Measurements from ENCODE around the gene FRMD1.

DNA sequence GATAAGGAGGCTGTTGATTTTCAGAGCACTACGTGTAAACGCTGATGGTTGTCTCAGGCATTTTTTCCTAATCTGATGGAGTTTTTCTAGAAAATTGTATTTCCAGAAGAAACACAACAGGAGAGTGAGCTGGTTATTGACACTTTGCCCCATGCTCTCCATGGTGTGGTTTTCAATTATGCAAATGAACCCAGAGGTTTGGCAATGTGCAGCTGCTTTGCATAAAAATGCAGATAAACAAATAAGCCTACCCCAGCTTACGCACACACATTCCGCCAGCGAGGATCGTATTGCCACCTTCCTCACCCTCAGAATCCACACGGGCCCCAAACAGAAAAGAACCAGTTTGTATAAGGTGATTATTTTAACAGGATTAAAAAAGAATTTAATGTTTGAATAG, 45.1 kb upstream of the FRMD1 start:
- TF ChIP-seq, protein P1, sequence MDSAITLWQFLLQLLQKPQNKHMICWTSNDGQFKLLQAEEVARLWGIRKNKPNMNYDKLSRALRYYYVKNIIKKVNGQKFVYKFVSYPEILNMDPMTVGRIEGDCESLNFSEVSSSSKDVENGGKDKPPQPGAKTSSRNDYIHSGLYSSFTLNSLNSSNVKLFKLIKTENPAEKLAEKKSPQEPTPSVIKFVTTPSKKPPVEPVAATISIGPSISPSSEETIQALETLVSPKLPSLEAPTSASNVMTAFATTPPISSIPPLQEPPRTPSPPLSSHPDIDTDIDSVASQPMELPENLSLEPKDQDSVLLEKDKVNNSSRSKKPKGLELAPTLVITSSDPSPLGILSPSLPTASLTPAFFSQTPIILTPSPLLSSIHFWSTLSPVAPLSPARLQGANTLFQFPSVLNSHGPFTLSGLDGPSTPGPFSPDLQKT (IDR thresholded peaks at IDR 0.05; ENCODE audit: borderline replicate concordance, low read depth, low read length), result no peak
- TF ChIP-seq ZNF121 (tag by site-specific recombination; IDR thresholded peaks at IDR 0.05), result no peak
- no peak for TF ChIP-seq TRIM28 (IDR thresholded peaks at IDR 0.05; ENCODE audit: borderline replicate concordance, low read length)
- no peak for TF ChIP-seq ZNF658 (tag by site-specific recombination; IDR thresholded peaks at IDR 0.05)
- no peak for TF ChIP-seq ZNF791 (tag by site-specific recombination; IDR thresholded peaks at IDR 0.05)
- TF ChIP-seq ZNF677 (tag by site-specific recombination; IDR thresholded peaks at IDR 0.05), result no peak
- no peak for TF ChIP-seq ZEB2 (tag by site-specific recombination; IDR thresholded peaks at IDR 0.05)
- TF ChIP-seq, protein P2, sequence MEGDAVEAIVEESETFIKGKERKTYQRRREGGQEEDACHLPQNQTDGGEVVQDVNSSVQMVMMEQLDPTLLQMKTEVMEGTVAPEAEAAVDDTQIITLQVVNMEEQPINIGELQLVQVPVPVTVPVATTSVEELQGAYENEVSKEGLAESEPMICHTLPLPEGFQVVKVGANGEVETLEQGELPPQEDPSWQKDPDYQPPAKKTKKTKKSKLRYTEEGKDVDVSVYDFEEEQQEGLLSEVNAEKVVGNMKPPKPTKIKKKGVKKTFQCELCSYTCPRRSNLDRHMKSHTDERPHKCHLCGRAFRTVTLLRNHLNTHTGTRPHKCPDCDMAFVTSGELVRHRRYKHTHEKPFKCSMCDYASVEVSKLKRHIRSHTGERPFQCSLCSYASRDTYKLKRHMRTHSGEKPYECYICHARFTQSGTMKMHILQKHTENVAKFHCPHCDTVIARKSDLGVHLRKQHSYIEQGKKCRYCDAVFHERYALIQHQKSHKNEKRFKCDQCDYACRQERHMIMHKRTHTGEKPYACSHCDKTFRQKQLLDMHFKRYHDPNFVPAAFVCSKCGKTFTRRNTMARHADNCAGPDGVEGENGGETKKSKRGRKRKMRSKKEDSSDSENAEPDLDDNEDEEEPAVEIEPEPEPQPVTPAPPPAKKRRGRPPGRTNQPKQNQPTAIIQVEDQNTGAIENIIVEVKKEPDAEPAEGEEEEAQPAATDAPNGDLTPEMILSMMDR (tag by site-specific recombination; IDR thresholded peaks at IDR 0.05), result no peak
- TF ChIP-seq ZNF175 (tag by site-specific recombination; IDR thresholded peaks at IDR 0.05), result no peak
- no peak for TF ChIP-seq ZNF561 (tag by site-specific recombination; IDR thresholded peaks at IDR 0.05; ENCODE audit: borderline replicate concordance)
- TF ChIP-seq, protein P3, sequence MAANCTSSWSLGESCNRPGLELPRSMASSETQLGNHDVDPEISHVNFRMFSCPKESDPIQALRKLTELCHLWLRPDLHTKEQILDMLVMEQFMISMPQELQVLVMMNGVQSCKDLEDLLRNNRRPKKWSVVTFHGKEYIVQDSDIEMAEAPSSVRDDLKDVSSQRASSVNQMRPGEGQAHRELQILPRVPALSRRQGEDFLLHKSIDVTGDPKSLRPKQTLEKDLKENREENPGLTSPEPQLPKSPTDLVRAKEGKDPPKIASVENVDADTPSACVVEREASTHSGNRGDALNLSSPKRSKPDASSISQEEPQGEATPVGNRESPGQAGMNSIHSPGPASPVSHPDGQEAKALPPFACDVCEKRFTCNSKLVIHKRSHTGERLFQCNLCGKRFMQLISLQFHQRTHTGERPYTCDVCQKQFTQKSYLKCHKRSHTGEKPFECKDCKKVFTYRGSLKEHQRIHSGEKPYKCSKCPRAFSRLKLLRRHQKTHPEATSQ (tag by site-specific recombination; IDR thresholded peaks at IDR 0.05), result no peak
